ENCODE data around the gene FCRL1.

FCRL1 gene

DNA sequence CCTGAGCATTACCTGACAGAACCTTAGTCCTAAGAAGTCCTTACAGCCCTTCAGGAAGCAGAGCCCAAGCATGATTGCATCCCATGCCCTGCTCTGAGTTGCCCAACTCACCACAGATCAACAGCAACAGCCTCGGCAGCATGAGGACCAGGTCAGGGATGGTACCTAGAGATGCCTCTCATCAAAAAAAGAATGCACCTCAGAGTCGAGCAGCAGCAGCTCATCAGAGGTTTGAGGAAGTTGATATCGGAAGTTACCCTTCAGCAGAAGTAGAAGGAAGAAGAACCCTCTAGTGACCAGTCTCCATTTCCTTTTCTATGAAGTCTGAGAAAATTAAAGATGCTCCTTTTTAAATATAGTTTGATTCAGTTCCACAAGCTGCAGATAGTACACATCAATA, at the start of gene FCRL1:
Gene FCRL1 (minus strand): TSS at position 225 of the 400 bp plus-strand sequence. CDS start 83 bp downstream, at position 142.
- no peak for DNase-seq

DNA sequence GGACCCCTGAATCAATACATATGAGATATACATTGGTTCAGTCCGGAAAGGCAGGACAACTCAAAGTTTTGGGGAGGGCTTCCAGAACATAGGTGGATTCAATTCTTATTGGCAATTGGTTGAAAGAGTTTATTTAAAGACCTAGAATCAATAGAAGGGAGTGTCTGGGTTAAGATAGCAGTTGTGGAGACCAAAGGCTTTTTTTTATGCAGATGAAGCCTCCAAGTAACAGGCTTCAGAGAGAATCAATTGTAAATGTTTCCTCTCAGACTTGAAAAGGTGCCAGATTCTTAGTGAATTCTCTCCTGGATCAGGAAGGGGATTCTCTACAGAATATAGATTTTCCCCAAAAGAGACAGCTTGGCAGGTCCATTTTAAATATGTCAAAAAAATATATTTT, 48.7 kb upstream of the FCRL1 start:
- DNase-seq = no peak

- no peak for DNase-seq
These were observed 42.5 kb upstream of the FCRL1 start for GRCh38 chr1:157862114-157863070.

- DNase-seq = no peak
These were observed 36.6 kb upstream of the FCRL1 start for GRCh38 chr1:157856538-157856937.

GRCh38 chr1:157852476-157852875, 32.6 kb upstream of the FCRL1 start:
- DNase-seq = no peak

GRCh38 chr1:157849229-157849875, 29.4 kb upstream of the FCRL1 start:
- DNase-seq = peak; percentile 8

GRCh38 chr1:157844089-157844830, 24.3 kb upstream of the FCRL1 start:
- DNase-seq = peak; percentile 23

GRCh38 chr1:157842939-157843338, 23.0 kb upstream of the FCRL1 start:
- DNase-seq = no peak

GRCh38 chr1:157841708-157842107, 21.8 kb upstream of the FCRL1 start, which contains the start of gene CD5L:
Gene CD5L, minus strand, starts transcription at chr1:157841808. Its CDS starts 107 bp downstream, at chr1:157841701.
- no peak for DNase-seq

GRCh38 chr1:157838966-157839365, 19.0 kb upstream of the FCRL1 start:
- no peak for DNase-seq

GRCh38 chr1:157834430-157834829, 14.5 kb upstream of the FCRL1 start:
- DNase-seq = no peak

GRCh38 chr1:157833145-157833544, 13.2 kb upstream of the FCRL1 start:
- DNase-seq = no peak

GRCh38 chr1:157831968-157832626, 12.2 kb upstream of the FCRL1 start:
- no peak for DNase-seq

DNA sequence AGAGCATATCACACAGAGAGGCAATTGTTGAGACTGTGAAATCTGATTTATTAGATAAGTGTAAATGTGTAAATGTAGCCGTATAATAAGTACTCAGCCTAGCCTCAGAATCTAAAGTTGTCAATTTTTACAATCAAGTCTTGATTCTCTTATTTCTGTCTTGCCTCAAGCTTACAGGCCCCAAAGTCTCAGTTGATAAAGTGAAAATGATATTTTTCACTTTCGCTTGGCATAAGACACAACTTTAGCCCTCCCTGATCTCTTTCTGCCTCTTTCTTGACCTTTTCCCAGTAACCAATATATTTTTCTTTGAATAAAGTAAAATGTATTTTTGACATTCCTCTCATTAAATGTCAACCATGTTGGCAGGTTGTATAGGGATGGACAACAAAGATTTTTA, 11.0 kb upstream of the FCRL1 start:
- DNase-seq = no peak

DNA sequence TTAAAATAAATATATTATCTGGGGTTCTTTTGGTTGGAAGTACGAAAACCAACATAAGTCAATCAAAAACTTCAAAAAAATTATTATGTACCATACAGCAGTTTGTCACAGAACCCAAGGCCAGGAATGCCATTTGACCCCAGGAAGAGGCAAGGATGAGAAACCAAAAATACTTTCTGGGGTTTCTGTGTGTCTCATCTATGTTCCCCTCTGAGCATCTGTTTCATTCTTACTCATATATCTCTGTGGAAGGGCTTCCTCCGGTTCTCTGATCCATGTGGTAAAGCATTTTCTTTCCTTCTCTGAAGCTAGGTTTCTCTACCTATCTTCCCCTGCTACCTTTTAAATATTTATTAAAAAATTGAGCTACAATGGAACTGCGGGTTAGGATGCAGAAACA, 9.8 kb upstream of the FCRL1 start:
- DNase-seq = no peak

- no peak for DNase-seq
These were observed 9.3 kb upstream of the FCRL1 start for GRCh38 chr1:157829210-157829609.

GRCh38 chr1:157820299-157820698, 379 bp upstream of the FCRL1 start:
- no peak for DNase-seq

- no peak for DNase-seq
These were observed 705 bp downstream of the FCRL1 start for GRCh38 chr1:157819215-157819614.

- no peak for DNase-seq
These were observed 6.7 kb downstream of the FCRL1 start for GRCh38 chr1:157813269-157813668.

DNA sequence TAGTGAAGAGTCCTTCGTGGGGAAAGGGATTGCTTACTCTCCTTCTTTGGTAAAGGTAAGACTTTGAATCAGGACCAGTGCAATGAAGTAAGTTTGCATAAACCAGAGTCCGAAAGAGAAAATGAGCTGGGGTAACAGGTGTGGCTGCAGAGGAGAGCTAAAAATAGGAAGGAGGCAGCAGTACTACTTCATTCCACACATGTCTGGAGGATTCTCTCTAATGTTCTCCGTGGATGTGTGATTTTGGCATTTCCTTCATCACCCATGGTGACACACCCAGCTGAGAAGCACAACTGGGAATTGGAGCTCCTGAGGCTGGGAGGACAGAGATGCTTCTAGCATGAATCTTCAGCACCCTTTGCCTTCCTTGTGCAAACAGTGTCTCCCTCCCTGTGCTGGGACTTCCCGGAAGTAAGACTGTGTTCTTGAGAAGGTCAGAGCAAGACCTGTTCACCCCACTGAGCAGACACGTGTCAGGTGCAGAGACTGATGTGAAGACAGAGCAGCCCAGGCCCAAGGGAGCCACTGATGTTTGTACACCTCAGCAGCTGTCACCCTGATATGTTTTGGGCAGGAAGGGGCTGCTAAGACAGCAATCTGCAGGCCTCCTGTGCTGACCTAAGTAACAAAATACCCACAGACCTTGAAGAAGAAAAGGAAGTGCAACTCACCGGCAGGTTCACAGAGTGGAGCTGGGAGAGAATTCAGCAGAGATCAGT, 13.3 kb downstream of the FCRL1 start:
- DNase-seq = no peak

DNA sequence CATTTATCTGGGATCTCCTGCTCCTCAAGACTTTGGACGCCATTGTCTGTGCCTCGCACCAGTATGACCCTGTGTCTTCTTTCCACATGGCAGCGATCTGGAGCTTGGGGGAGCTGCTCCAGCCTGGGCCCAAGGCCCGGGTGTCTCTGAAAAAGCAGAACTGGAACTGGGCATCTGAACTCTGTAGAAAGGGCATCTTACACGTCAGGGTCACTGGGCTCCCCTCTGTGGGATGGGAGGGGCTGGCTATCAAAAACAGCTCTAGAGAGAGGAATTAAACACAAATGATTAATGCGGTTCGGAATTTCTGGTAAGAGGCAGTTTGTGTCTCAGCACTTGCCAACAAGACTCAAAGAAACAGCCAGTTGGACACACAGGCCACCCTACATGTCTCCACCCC, 16.1 kb downstream of the FCRL1 start:
- no peak for DNase-seq

DNA sequence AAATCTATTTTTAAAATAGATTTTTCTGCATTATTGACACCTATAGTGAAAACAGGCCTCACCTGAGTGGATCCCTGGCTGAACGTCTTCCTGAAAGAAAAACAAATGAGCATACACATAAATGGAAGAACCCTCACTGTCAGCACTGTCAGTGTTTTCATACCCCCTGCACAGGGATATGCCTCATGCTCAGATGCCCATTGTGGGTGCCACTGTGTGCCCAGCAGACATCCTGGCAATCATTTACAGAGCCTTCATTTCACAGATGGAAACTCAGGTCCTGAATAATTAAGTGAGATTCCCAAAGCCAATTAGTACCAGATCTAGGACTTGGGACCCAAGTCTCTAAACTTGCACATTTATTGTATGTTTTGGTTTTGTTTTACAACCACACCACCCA, 19.9 kb downstream of the FCRL1 start:
- DNase-seq = no peak
